Ovary (tissue), 3 donors: ENCODE measurements around the gene CCL11.

Experiments used
- CTCF ChIP-seq, 3 donors: fragments of 450-650 bp in 2 of 3; fragments of 200-600 bp in 1 of 3; IDR thresholded peaks; one replicate each; pipeline versions ENCODE4 v1.5.1 to v1.8.0; 2016 to 2022; ENCODE audit warnings: antibody characterized with exemption in 3 of 3, mild to moderate bottlenecking in 1 of 3
- EP300 ChIP-seq: sonication (generic); formaldehyde crosslinking; IDR thresholded peaks from one replicate; pipeline ENCODE4 v1.6.1; 2017; ENCODE audit warnings: antibody characterized with exemption
- POLR2A ChIP-seq: fragments of 450-650 bp; IDR thresholded peaks from one replicate; pipeline ENCODE4 v1.6.1; 2017; ENCODE audit warnings: antibody characterized with exemption, mild to moderate bottlenecking, moderate library complexity
- donor health status: DM: no; HTN: no; CAD: no.

GRCh38 chr17:34255841-34256240 lies 29.7 kb upstream of the CCL11 start:
- no peak for TF ChIP-seq CTCF (IDR thresholded peaks at IDR 0.05)
- TF ChIP-seq POLR2A: no peak
- no peak for TF ChIP-seq EP300
